Esophagus muscularis mucosa (tissue), 3 donors: ENCODE data around the gene DUS1L.

Experiments used
- CTCF ChIP-seq, 3 experiments: fragments of 200-600 bp in 2 of 3; fragments of 450-650 bp in 1 of 3; sonication (generic) in 2 of 3; IDR thresholded peaks; one replicate each; pipeline ENCODE4 v1.5.1; 2017 to 2019; ENCODE audit warnings: antibody characterized with exemption in 3 of 3, mild to moderate bottlenecking in 2 of 3, moderate library complexity in 1 of 3
- POLR2A ChIP-seq: fragments of 450-650 bp; IDR thresholded peaks from one replicate; pipeline ENCODE4 v1.6.1; 2017; ENCODE audit warnings: antibody characterized with exemption, moderate library complexity, mild to moderate bottlenecking, low read depth

- TF ChIP-seq POLR2A (no peak), CTCF (IDR thresholded peaks at IDR 0.05) (no peak)
Measured at GRCh38 chr17:82018989-82019689, 46.5 kb downstream of the DUS1L start.
